HuH-7 (cell line): ENCODE results near the gene EBLN1.
A peak's percentile ranks its signal among the peaks of the same experiment; 100 is the strongest.

ENCODE experiments used
- DNase-seq: peaks from one replicate; pipeline ENCODE4 v3.0.0; 2011; ENCODE audit warnings: low spot score

Gene EBLN1

GRCh38 chr10:22217842-22218241, at the start of gene EBLN1:
Gene EBLN1, minus strand, starts transcription at chr10:22218015. Its CDS starts 8,032 bp downstream, at chr10:22209983.
- no peak for DNase-seq

- no peak for DNase-seq
Observed at GRCh38 chr10:22265839-22266537, 48.2 kb upstream of the EBLN1 start.

- DNase-seq: no peak
Observed at GRCh38 chr10:22263106-22263505, 45.3 kb upstream of the EBLN1 start.

- DNase-seq: no peak
Observed at GRCh38 chr10:22259280-22259679, 41.5 kb upstream of the EBLN1 start.

- DNase-seq: no peak
Observed at GRCh38 chr10:22258471-22258870, 40.7 kb upstream of the EBLN1 start.

GRCh38 chr10:22253580-22253882, 35.7 kb upstream of the EBLN1 start:
- DNase-seq: no peak

- no peak for DNase-seq
Observed at GRCh38 chr10:22252801-22253579, 35.2 kb upstream of the EBLN1 start.

- DNase-seq: no peak
Observed at GRCh38 chr10:22252224-22252800, 34.5 kb upstream of the EBLN1 start.

GRCh38 chr10:22251751-22252223, 34.0 kb upstream of the EBLN1 start:
- DNase-seq: peak; percentile 64

- no peak for DNase-seq
Observed at GRCh38 chr10:22250897-22251660, 33.3 kb upstream of the EBLN1 start.

GRCh38 chr10:22247636-22248035, 29.8 kb upstream of the EBLN1 start:
- DNase-seq: no peak

- DNase-seq: no peak
Observed at GRCh38 chr10:22246680-22247391, 29.0 kb upstream of the EBLN1 start.

GRCh38 chr10:22245567-22245966, 27.8 kb upstream of the EBLN1 start:
- DNase-seq: no peak

- no peak for DNase-seq
Observed at GRCh38 chr10:22244855-22245254, 27.0 kb upstream of the EBLN1 start.

GRCh38 chr10:22244001-22244400, 26.2 kb upstream of the EBLN1 start:
- no peak for DNase-seq

- no peak for DNase-seq
Observed at GRCh38 chr10:22243321-22243720, 25.5 kb upstream of the EBLN1 start.

- no peak for DNase-seq
Observed at GRCh38 chr10:22231260-22231659, 13.4 kb upstream of the EBLN1 start.

- no peak for DNase-seq
Observed at GRCh38 chr10:22230158-22230833, 12.5 kb upstream of the EBLN1 start.

- DNase-seq: no peak
Observed at GRCh38 chr10:22229802-22230157, 12.0 kb upstream of the EBLN1 start.

- DNase-seq: peak; percentile 81
Observed at GRCh38 chr10:22228943-22229801, 11.4 kb upstream of the EBLN1 start.
